HepG2 (cell line): ENCODE measurements around the gene RIPOR3. TPM values are rescaled to one million over a fixed set of nuclear protein-coding genes. Genes with fewer than 3 reads are reported as not detected.
A peak's percentile ranks its signal among the peaks of the same experiment; 100 is the strongest.

ENCODE experiments used
- CBX5 ChIP-seq: sonication (generic); formaldehyde crosslinking; IDR thresholded peaks from 2 replicates; pipeline ENCODE4 v1.4.0; 2020; ENCODE audit warnings: missing genetic modification reagents, borderline replicate concordance
- EHMT2 ChIP-seq: fragments of 200-600 bp; sonication (generic); IDR thresholded peaks from 2 replicates; pipeline ENCODE4 v1.7.0; 2017; ENCODE audit warnings: antibody characterized with exemption, low read depth, low read length, borderline replicate concordance
- FOXA3 ChIP-seq: IDR thresholded peaks from 2 replicates; pipeline ENCODE4 v1.6.1; 2016; ENCODE audit warnings: missing genetic modification reagents, missing compliant biosample characterization
- HBP1 ChIP-seq: IDR thresholded peaks from 2 replicates; pipeline ENCODE4 v1.6.1; 2016; ENCODE audit warnings: low read depth, control low read depth
- HNRNPK ChIP-seq: fragments of 200-400 bp; formaldehyde crosslinking; IDR thresholded peaks from 2 replicates; pipeline ENCODE4 v1.6.1; 2018; ENCODE audit warnings: low read length, low read depth, moderate library complexity, mild to moderate bottlenecking; ENCODE audit not compliant: poor library complexity, severe bottlenecking
- HNRNPL ChIP-seq: fragments of 200-400 bp; formaldehyde crosslinking; IDR thresholded peaks from 2 replicates; pipeline ENCODE4 v1.6.1; 2017; ENCODE audit warnings: mild to moderate bottlenecking, low read depth, low read length
- KAT7 ChIP-seq: IDR thresholded peaks from 2 replicates; pipeline ENCODE4 v1.6.1; 2018; ENCODE audit warnings: borderline replicate concordance, missing compliant biosample characterization
- MIXL1 ChIP-seq: IDR thresholded peaks from 2 replicates; pipeline ENCODE4 v1.6.1; 2016
- MXD4 ChIP-seq: IDR thresholded peaks from 2 replicates; pipeline ENCODE4 v1.6.1; 2016; ENCODE audit warnings: mild to moderate bottlenecking, missing biosample characterization, missing genetic modification reagents
- MXI1 ChIP-seq: IDR thresholded peaks from 3 replicates; pipeline ENCODE4 v1.6.1; 2012; ENCODE audit warnings: low read depth, low read length, inconsistent platforms, borderline replicate concordance
- NCOA2 ChIP-seq: sonication (generic); formaldehyde crosslinking; IDR thresholded peaks from 2 replicates; pipeline ENCODE4 v1.8.0; 2022; ENCODE audit warnings: inconsistent platforms
- PHB2 ChIP-seq: fragments of 450-650 bp; IDR thresholded peaks from 2 replicates; pipeline ENCODE4 v1.6.1; 2018; ENCODE audit not compliant: partially characterized antibody
- TBP ChIP-seq: sonication (generic); formaldehyde crosslinking; IDR thresholded peaks from 2 replicates; pipeline ENCODE4 v1.5.0; 2020; ENCODE audit warnings: missing genetic modification reagents
- TFDP1 ChIP-seq: IDR thresholded peaks from 2 replicates; pipeline ENCODE4 v1.6.1; 2016; ENCODE audit warnings: missing compliant biosample characterization, missing genetic modification reagents, borderline replicate concordance
- ZHX2 ChIP-seq, 2 experiments: sonication (generic) in 1 of 2; formaldehyde crosslinking in 1 of 2; IDR thresholded peaks; 2 replicates each; pipeline versions ENCODE4 v1.6.1 to v1.9.0; 2014 to 2022; ENCODE audit warnings: antibody characterized with exemption in 1 of 2, borderline replicate concordance in 1 of 2, inconsistent platforms in 1 of 2, low read depth in 1 of 2, missing genetic modification reagents in 1 of 2
- ZMAT3 ChIP-seq: sonication (generic); formaldehyde crosslinking; conservative IDR thresholded peaks from 2 replicates; pipeline ENCODE4 v1.7.0; 2021; ENCODE audit warnings: missing genetic modification reagents
- ZNF124 ChIP-seq: sonication (generic); formaldehyde crosslinking; IDR thresholded peaks from 2 replicates; pipeline ENCODE4 v1.4.0; 2020; ENCODE audit warnings: missing genetic modification reagents
- ZNF543 ChIP-seq: sonication (generic); formaldehyde crosslinking; IDR thresholded peaks from 2 replicates; pipeline ENCODE4 v1.4.0; 2020; ENCODE audit warnings: mild to moderate bottlenecking, missing genetic modification reagents
- ZSCAN5A ChIP-seq: sonication (generic); formaldehyde crosslinking; IDR thresholded peaks from 2 replicates; pipeline ENCODE4 v1.8.0; 2022; ENCODE audit warnings: mild to moderate bottlenecking, missing genetic modification reagents, borderline replicate concordance
- polyA plus RNA-seq, 8 experiments: library from polyadenylated mRNA; depleted of rRNA in 3 of 8; stranded (reverse) in 7 of 8; unstranded in 1 of 8; fragments of >200 nt; fragmentation: Illumina TruSeq in 4 of 8; extraction: Trizol in 4 of 8; gene quantifications; 2 replicates each; pipeline versions ENCODE4 v1.2.1 to v1.2.3, GENCODE V29; 2011 to 2016; ENCODE audit warnings: low read depth in 4 of 8, missing spikeins in 1 of 8, mixed read lengths in 1 of 8; ENCODE audit not compliant: insufficient read depth in 1 of 8
- total RNA-seq, 5 experiments: library from RNA; depleted of rRNA; stranded (reverse); fragments of >200 nt; fragmentation: Illumina TruSeq; extraction: Trizol; gene quantifications; 2 replicates each; pipeline ENCODE4 v1.2.3, GENCODE V29; 2016; ENCODE audit warnings: low read depth in 1 of 5

RIPOR3 gene
- total and polyA plus RNA-seq, 2 of the 13 experiments (the other 11 are each of a cell fraction or from before 2014, with no cell fraction given), result 0.18 TPM; not detected in 1

GRCh38 chr20:50673466-50674137 lies 17.7 kb downstream of the RIPOR3 start (continued):
- peak; percentile 38; the same call in 1 of the 2 replicates for TF ChIP-seq TFDP1 (CRISPR knock-in tag)
- no peak for TF ChIP-seq ZMAT3
- no peak for TF ChIP-seq MXI1
- TF ChIP-seq MIXL1 (CRISPR knock-in tag), result no peak
- TF ChIP-seq HBP1 (CRISPR knock-in tag), result no peak
- TF ChIP-seq FOXA3 (CRISPR knock-in tag), result peak; percentile 38; the same call in 1 of the 2 replicates
- TF ChIP-seq TBP (CRISPR knock-in tag), result no peak
- TF ChIP-seq HNRNPK, result no peak
- no peak for TF ChIP-seq PHB2
- 0 out of 2 replicates have a peak, but pooled peaks have one; percentile 36 for TF ChIP-seq ZSCAN5A (CRISPR knock-in tag)
- no peak for TF ChIP-seq ZHX2 (IDR thresholded peaks at IDR 0.05; ENCODE audit: low read depth)
- TF ChIP-seq ZHX2 (CRISPR knock-in tag; IDR thresholded peaks at IDR 0.05; ENCODE audit: borderline replicate concordance), result no peak
- TF ChIP-seq ZNF543, result 0 out of 2 replicates have a peak, but pooled peaks have one; percentile 24
- TF ChIP-seq MXD4 (CRISPR knock-in tag), result no peak
- no peak for TF ChIP-seq EHMT2
- no peak for TF ChIP-seq ZNF124 (CRISPR knock-in tag)
- TF ChIP-seq KAT7 (CRISPR knock-in tag), result no peak
- no peak for TF ChIP-seq HNRNPL
- no peak for TF ChIP-seq CBX5 (CRISPR knock-in tag)
- TF ChIP-seq NCOA2, result 0 out of 2 replicates have a peak, but pooled peaks have one; percentile 24
